Panc1 (cell line): Measurements from ENCODE around the gene MYLK3. TPM values are rescaled to one million over a fixed set of nuclear protein-coding genes. Genes with fewer than 3 reads are reported as not detected.

Source experiments
- ATAC-seq: fragments of 200-7000 bp; cut with Tn5 transposase; 2 replicates; pipeline ENCODE4 v1.9.1; 2020; ENCODE audit warnings: mild to moderate bottlenecking, moderate library complexity
- BruUV-seq: library from RNA; stranded (reverse); fragments of 400-500 nt; replicated peaks from 2 replicates; lab custom pipeline; 2021; lab: Mats Ljungman, UMichigan
- CTCF ChIA-PET: fragments of 300-600 bp; sonication (Branson Sonifier 250); formaldehyde crosslinking; loops from one replicate; lab custom pipeline; 2022; ENCODE audit warnings: antibody characterized with exemption; lab: Charles Lee
- POLR2A ChIA-PET: fragments of 300-600 bp; sonication (Branson Sonifier 250); formaldehyde crosslinking; loops from one replicate; lab custom pipeline; 2022; ENCODE audit warnings: antibody characterized with exemption; lab: Charles Lee
- DNase-seq: peaks from one replicate; pipeline ENCODE4 v3.0.0-alpha.2; 2010; ENCODE audit warnings: low read depth, low spot score
- H3K27ac ChIP-seq: 2 replicates; pipeline ENCODE4 v1.5.1; 2011; ENCODE audit warnings: mild to moderate bottlenecking, low read length, inconsistent platforms
- H3K27me3 ChIP-seq: fragments of 200-500 bp; sonication (Bioruptor generic); 2 replicates; pipeline ENCODE4 v1.6.0; 2014; ENCODE audit warnings: low read length, inconsistent platforms; ENCODE audit not compliant: control insufficient read depth, insufficient read depth
- H3K36me3 ChIP-seq: fragments of 200-500 bp; sonication (Bioruptor generic); 2 replicates; pipeline ENCODE4 v1.5.1; 2014; ENCODE audit warnings: inconsistent platforms, mild to moderate bottlenecking, low read length, moderate library complexity; ENCODE audit not compliant: control insufficient read depth, insufficient read depth
- H3K4me1 ChIP-seq: 2 replicates; pipeline ENCODE4 v1.5.1; 2011; ENCODE audit warnings: inconsistent platforms, mild to moderate bottlenecking, low read length, moderate library complexity; ENCODE audit not compliant: control insufficient read depth, insufficient read depth
- H3K4me3 ChIP-seq, 2 experiments: 2 replicates each; pipeline ENCODE4 v1.5.1; 2011 to 2012; ENCODE audit warnings: low read depth in 2 of 2, low read length in 2 of 2, mild to moderate bottlenecking in 2 of 2, inconsistent platforms in 1 of 2, moderate library complexity in 1 of 2
- H3K9me3 ChIP-seq: fragments of 200-500 bp; sonication (Bioruptor generic); 2 replicates; pipeline ENCODE4 v1.5.1; 2014; ENCODE audit warnings: low read depth, mild to moderate bottlenecking, inconsistent platforms, low read length, moderate library complexity; ENCODE audit not compliant: control insufficient read depth, insufficient read depth
- POLR2AphosphoS5 ChIP-seq: IDR thresholded peaks from 2 replicates; pipeline ENCODE4 v1.6.1; 2012; ENCODE audit warnings: mild to moderate bottlenecking, low read depth, low read length, moderate library complexity
- SIN3A ChIP-seq: IDR thresholded peaks from 2 replicates; pipeline ENCODE4 v1.6.1; 2012; ENCODE audit warnings: low read depth, mild to moderate bottlenecking, low read length, moderate library complexity, borderline replicate concordance; ENCODE audit not compliant: insufficient read depth
- TCF7L2 ChIP-seq: IDR thresholded peaks from 2 replicates; pipeline ENCODE4 v1.6.1; 2011; ENCODE audit warnings: mild to moderate bottlenecking, low read depth, low read length, inconsistent platforms
- in situ Hi-C: cut with HindIII; loops from 2 replicates; pipeline ENCODE4 v1.10.0; 2016; ENCODE audit warnings: low sequenced_read_pairs, low pct_unique_long_range_greater_than_20kb
- intact Hi-C: fragments of 100-400 bp; cut with micrococcal nuclease; formaldehyde crosslinking; loops from one replicate; pipeline ENCODE4 v1.10.0; 2022; ENCODE audit not compliant: unreplicated experiment
- total RNA-seq: library from RNA; stranded (reverse); gene quantifications from one replicate; pipeline ENCODE4 v1.2.1, GENCODE V29; 2021; ENCODE audit not compliant: unreplicated experiment
- TF ChIP-seq, protein P1 (sequence below), 2 experiments: IDR thresholded peaks; 2 replicates each; pipeline ENCODE4 v1.6.1; 2011 to 2012; ENCODE audit warnings: low read depth in 2 of 2, control low read depth in 1 of 2, low read length in 1 of 2, mild to moderate bottlenecking in 1 of 2, moderate library complexity in 1 of 2; ENCODE audit not compliant: insufficient read depth in 1 of 2
- TF ChIP-seq, protein P2 (sequence below): fragments of 450-650 bp; IDR thresholded peaks from 2 replicates; pipeline ENCODE4 v1.5.1; 2017; ENCODE audit warnings: mild to moderate bottlenecking

MYLK3 gene
- total RNA-seq, 1 experiment from 2014 or later: 0.31 TPM

DNA sequence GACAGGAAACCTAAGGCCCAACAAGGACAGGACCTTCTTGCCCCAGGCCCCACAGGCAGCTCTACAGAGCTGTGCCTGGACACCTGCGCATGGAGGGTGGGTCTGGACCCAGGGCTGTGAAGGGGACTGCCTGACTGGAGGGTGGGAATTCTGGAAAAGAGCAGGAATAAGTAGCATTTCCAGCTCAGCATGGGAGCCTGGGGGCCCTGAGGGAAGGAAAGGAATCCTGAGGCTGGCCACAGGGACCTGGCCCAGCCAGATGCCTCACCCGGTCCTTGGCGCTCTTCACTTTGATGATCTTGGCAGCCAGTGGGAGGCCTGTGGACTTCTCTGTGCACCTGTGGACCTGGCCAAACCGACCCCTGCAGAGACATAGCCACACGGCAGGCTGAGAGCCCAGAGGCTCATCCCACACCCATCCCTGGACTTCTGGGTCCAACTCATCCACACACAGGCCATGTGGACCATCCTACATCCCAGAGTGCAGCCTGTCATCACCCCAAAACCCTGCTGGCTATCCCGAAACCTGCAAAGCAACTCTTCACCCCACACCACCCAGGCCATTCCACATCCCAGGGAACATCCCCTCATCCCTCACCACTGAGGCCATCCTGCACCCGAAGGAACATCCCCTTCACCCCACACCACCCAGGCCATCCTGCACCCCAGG, 18.7 kb downstream of the MYLK3 start:
- in situ Hi-C loops (no loop called here), intact Hi-C loops (no loop called here)
- DNase-seq (no peak), ATAC-seq (no peak)
- no peak for TF ChIP-seq POLR2AphosphoS5
- TF ChIP-seq, protein P1, sequence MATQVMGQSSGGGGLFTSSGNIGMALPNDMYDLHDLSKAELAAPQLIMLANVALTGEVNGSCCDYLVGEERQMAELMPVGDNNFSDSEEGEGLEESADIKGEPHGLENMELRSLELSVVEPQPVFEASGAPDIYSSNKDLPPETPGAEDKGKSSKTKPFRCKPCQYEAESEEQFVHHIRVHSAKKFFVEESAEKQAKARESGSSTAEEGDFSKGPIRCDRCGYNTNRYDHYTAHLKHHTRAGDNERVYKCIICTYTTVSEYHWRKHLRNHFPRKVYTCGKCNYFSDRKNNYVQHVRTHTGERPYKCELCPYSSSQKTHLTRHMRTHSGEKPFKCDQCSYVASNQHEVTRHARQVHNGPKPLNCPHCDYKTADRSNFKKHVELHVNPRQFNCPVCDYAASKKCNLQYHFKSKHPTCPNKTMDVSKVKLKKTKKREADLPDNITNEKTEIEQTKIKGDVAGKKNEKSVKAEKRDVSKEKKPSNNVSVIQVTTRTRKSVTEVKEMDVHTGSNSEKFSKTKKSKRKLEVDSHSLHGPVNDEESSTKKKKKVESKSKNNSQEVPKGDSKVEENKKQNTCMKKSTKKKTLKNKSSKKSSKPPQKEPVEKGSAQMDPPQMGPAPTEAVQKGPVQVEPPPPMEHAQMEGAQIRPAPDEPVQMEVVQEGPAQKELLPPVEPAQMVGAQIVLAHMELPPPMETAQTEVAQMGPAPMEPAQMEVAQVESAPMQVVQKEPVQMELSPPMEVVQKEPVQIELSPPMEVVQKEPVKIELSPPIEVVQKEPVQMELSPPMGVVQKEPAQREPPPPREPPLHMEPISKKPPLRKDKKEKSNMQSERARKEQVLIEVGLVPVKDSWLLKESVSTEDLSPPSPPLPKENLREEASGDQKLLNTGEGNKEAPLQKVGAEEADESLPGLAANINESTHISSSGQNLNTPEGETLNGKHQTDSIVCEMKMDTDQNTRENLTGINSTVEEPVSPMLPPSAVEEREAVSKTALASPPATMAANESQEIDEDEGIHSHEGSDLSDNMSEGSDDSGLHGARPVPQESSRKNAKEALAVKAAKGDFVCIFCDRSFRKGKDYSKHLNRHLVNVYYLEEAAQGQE (IDR thresholded peaks at IDR 0.05; ENCODE audit: insufficient read depth in 1 of 2, low read depth in 2 of 2, low read length in 1 of 2): no peak
- TF ChIP-seq SIN3A: no peak
- TF ChIP-seq, protein P2, sequence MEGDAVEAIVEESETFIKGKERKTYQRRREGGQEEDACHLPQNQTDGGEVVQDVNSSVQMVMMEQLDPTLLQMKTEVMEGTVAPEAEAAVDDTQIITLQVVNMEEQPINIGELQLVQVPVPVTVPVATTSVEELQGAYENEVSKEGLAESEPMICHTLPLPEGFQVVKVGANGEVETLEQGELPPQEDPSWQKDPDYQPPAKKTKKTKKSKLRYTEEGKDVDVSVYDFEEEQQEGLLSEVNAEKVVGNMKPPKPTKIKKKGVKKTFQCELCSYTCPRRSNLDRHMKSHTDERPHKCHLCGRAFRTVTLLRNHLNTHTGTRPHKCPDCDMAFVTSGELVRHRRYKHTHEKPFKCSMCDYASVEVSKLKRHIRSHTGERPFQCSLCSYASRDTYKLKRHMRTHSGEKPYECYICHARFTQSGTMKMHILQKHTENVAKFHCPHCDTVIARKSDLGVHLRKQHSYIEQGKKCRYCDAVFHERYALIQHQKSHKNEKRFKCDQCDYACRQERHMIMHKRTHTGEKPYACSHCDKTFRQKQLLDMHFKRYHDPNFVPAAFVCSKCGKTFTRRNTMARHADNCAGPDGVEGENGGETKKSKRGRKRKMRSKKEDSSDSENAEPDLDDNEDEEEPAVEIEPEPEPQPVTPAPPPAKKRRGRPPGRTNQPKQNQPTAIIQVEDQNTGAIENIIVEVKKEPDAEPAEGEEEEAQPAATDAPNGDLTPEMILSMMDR: no peak
- TF ChIP-seq TCF7L2: no peak
- H3K27ac ChIP-seq: no peak overlapping the region
- H3K27me3 ChIP-seq: no peaks in the 10 kb centered on the region
- H3K4me3 ChIP-seq: no peak overlapping the region
- ChIA-PET CTCF (no interaction called here), POLR2A (no interaction called here)
- BruUV-seq: no TSS peak
- no peaks in the 10 kb centered on the region; the same call in 1 of the 2 replicates for H3K9me3 ChIP-seq
- no peaks in the 10 kb centered on the region for H3K36me3 ChIP-seq
- H3K4me1 ChIP-seq: no peaks in the 10 kb centered on the region

- Histone ChIP-seq H3K4me1 (no peaks in the 10 kb centered on the region), H3K9me3 (no peaks in the 10 kb centered on the region; the same call in 1 of the 2 replicates), H3K27ac (no peak overlapping the region), H3K4me3 (no peak overlapping the region), H3K36me3 (no peaks in the 10 kb centered on the region), H3K27me3 (no peaks in the 10 kb centered on the region)
- no TSS peak for BruUV-seq
- TF ChIP-seq, protein P2: no peak
- no peak for TF ChIP-seq POLR2AphosphoS5
- no peak for TF ChIP-seq SIN3A
- TF ChIP-seq, protein P1 (IDR thresholded peaks at IDR 0.05; ENCODE audit: insufficient read depth in 1 of 2, low read depth in 2 of 2, low read length in 1 of 2): no peak
- no peak for TF ChIP-seq TCF7L2
- ChIA-PET POLR2A (no interaction called here), CTCF (no interaction called here)
- intact Hi-C loops: no loop called here
- in situ Hi-C loops: no loop called here
- DNase-seq (no peak), ATAC-seq (no peak)
Observed at GRCh38 chr16:46728806-46729205, 19.3 kb downstream of the MYLK3 start.
